HG02870 (cell line): ENCODE measurements around the gene NR3C2.
A peak's percentile ranks its signal among the peaks of the same experiment; 100 is the strongest.

Experiments used
- ATAC-seq: cut with Tn5 transposase; IDR thresholded peaks from one replicate; pipeline ENCODE4 v1.9.1; 2021; ENCODE audit warnings: mild to moderate bottlenecking, moderate library complexity; ENCODE audit not compliant: unreplicated experiment

NR3C2 gene

GRCh38 chr4:148441986-148442831 is at the start of gene NR3C2:
Gene NR3C2 (minus strand): TSS chr4:148442414.
- peak; percentile 99 for ATAC-seq

GRCh38 chr4:148487181-148487580 is 45.0 kb upstream of the NR3C2 start:
- no peak for ATAC-seq

GRCh38 chr4:148481636-148482035 is 39.4 kb upstream of the NR3C2 start:
- no peak for ATAC-seq

GRCh38 chr4:148477276-148477675 is 35.1 kb upstream of the NR3C2 start:
- no peak for ATAC-seq

- no peak for ATAC-seq
These were observed 27.7 kb upstream of the NR3C2 start for GRCh38 chr4:148469938-148470337.

- no peak for ATAC-seq
These were observed 12.6 kb upstream of the NR3C2 start for GRCh38 chr4:148454835-148455234.

- ATAC-seq = no peak
These were observed 11.6 kb upstream of the NR3C2 start for GRCh38 chr4:148453833-148454232.

GRCh38 chr4:148452970-148453369 is 10.8 kb upstream of the NR3C2 start:
- ATAC-seq = no peak

GRCh38 chr4:148449921-148450320 is 7.7 kb upstream of the NR3C2 start:
- no peak for ATAC-seq

GRCh38 chr4:148448141-148448540 is 5.9 kb upstream of the NR3C2 start:
- ATAC-seq = no peak

- no peak for ATAC-seq
These were observed 5.5 kb upstream of the NR3C2 start for GRCh38 chr4:148447681-148448080.

GRCh38 chr4:148445860-148446330 is 3.7 kb upstream of the NR3C2 start:
- ATAC-seq = no peak

- no peak for ATAC-seq
These were observed 3.1 kb upstream of the NR3C2 start for GRCh38 chr4:148445071-148445859.

- ATAC-seq = no peak
These were observed 2.3 kb upstream of the NR3C2 start for GRCh38 chr4:148444296-148445070.

GRCh38 chr4:148443512-148444295 is 1.5 kb upstream of the NR3C2 start:
- no peak for ATAC-seq

GRCh38 chr4:148442832-148443511 is 758 bp upstream of the NR3C2 start:
- ATAC-seq = peak; percentile 14

- ATAC-seq = no peak
These were observed 609 bp downstream of the NR3C2 start for GRCh38 chr4:148441624-148441985.

GRCh38 chr4:148438047-148438446 is 4.2 kb downstream of the NR3C2 start:
- no peak for ATAC-seq

GRCh38 chr4:148437439-148437838 is 4.8 kb downstream of the NR3C2 start:
- no peak for ATAC-seq

- no peak for ATAC-seq
These were observed 5.7 kb downstream of the NR3C2 start for GRCh38 chr4:148436512-148436911.
